Activated T-cell treated with anti-CD3 and anti-CD28 coated beads for 1 hour (primary cell): ENCODE results near the gene MYRFL.
"Not testable (repeated sequence)": the region's sequence is repeated elsewhere in the genome, so short reads cannot be mapped to it uniquely, and the experiment has no call there.

Source experiments
- DNase-seq: peaks from one replicate; pipeline ENCODE4 v3.0.0-alpha.2; 2020; ENCODE audit warnings: low read depth

Gene MYRFL

GRCh38 chr12:69988481-69989321, 163.7 kb downstream of the MYRFL start:
- no peak for DNase-seq

- DNase-seq: no peak
Measured at GRCh38 chr12:69991690-69992288, 166.8 kb downstream of the MYRFL start.

- no peak for DNase-seq
Measured at GRCh38 chr12:69993433-69993832, 168.4 kb downstream of the MYRFL start.

GRCh38 chr12:69994086-69994485, 169.1 kb downstream of the MYRFL start:
- DNase-seq: not testable (repeated sequence)

GRCh38 chr12:69994724-69995173, 169.7 kb downstream of the MYRFL start:
- no peak for DNase-seq

- DNase-seq: no peak
Measured at GRCh38 chr12:69996241-69996640, 171.2 kb downstream of the MYRFL start.

GRCh38 chr12:69996722-69997121, 171.7 kb downstream of the MYRFL start:
- no peak for DNase-seq

GRCh38 chr12:69998011-69998410, 173.0 kb downstream of the MYRFL start:
- no peak for DNase-seq

- DNase-seq: no peak
Measured at GRCh38 chr12:69998922-69999321, 173.9 kb downstream of the MYRFL start.

- DNase-seq: no peak
Measured at GRCh38 chr12:69999561-69999960, 174.5 kb downstream of the MYRFL start.

GRCh38 chr12:70002097-70002911, 177.3 kb downstream of the MYRFL start:
- DNase-seq: no peak

- no peak for DNase-seq
Measured at GRCh38 chr12:70002912-70003255, 177.9 kb downstream of the MYRFL start.

GRCh38 chr12:70005864-70006618, 181.0 kb downstream of the MYRFL start:
- DNase-seq: no peak

- DNase-seq: no peak
Measured at GRCh38 chr12:70006619-70006973, 181.6 kb downstream of the MYRFL start.

- DNase-seq: no peak
Measured at GRCh38 chr12:70007687-70008086, 182.7 kb downstream of the MYRFL start.
